ENCODE measurements around the gene HNRNPA2B1. TPM values are rescaled to one million over a fixed set of nuclear protein-coding genes. Genes with fewer than 3 reads are reported as not detected.

Gene HNRNPA2B1
- total RNA-seq, result 100 to 1,000 TPM; 206 to 296 (median 285) TPM

GRCh38 chr7:26200444-26201246, at the start of gene HNRNPA2B1:
Gene HNRNPA2B1, minus strand, starts transcription at chr7:26200746. Its CDS starts 169 bp downstream, at chr7:26200577.
- ATAC-seq (ENCODE audit: low FRiP score), result peak; percentile 90
- no peak for TF ChIP-seq CTCF (IDR thresholded peaks at IDR 0.05)
- peak; percentile 85 for DNase-seq (ENCODE audit: low spot score)

DNA sequence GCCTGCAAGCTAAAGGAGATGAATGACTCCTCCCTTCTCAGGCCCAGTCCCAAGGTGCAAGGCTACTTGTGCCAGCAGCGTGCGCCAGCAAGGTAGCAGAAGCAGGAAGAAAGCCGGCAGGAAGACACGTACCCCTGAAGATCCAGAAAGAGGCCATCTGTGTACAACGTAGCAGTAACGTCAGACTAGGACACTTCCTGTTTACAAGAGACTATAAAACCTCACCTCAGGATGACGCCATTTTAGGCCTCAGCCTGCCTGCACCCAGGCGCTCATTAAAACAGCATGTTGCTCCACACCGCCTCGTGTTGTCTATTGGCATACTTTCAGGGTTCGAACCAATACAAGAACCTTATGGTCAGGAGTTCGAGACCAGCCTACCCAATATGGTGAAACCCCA, 49.7 kb upstream of the HNRNPA2B1 start:
- DNase-seq (ENCODE audit: low spot score) (no peak), ATAC-seq (ENCODE audit: low FRiP score) (no peak)
- TF ChIP-seq CTCF (IDR thresholded peaks at IDR 0.05), result no peak

DNA sequence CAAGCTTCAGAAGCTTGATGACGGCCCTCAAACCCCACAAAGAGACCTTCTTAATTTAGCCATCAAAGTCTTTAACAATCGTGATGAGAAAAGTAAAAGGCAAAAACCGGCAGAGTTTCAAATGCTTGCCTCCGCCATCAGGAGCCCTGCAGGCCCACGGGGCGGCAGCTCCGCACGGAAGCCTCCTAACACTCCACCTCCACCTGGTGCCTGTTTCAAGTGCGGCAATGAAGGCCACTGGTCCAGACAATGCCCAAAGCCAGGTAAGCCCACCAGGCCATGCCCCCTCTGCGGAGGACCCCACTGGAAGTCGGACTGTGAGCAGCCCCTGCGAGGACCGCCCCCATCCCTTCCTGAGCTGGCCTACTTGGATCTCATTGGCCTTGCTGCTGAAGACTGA, 44.6 kb upstream of the HNRNPA2B1 start:
- TF ChIP-seq CTCF (IDR thresholded peaks at IDR 0.05), result no peak
- ATAC-seq (ENCODE audit: low FRiP score) (no peak), DNase-seq (ENCODE audit: low spot score) (no peak)

DNA sequence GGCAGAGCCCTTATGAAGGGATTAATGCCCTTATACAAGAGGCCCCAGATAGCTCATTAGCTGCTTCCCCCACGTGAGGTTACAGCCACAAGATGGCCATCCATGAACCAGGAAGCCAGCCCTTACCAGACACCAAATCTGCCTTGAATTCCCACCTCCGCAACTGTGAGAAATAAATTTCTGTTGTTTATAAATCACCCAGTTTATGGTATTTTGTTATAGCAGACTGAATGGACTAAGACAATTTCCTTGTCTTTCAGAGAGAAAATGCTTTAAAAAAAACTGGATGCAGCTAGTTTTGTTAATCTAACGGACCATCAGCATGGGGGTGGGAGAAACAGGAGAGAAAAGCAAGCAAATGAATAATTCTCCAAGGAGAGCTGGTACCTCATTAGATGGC, 37.5 kb upstream of the HNRNPA2B1 start:
- TF ChIP-seq CTCF (IDR thresholded peaks at IDR 0.05), result no peak
- no peak for ATAC-seq (ENCODE audit: low FRiP score)
- DNase-seq (ENCODE audit: low spot score), result no peak

GRCh38 chr7:26237035-26237807, 36.7 kb upstream of the HNRNPA2B1 start:
- DNase-seq (ENCODE audit: low spot score), result no peak
- TF ChIP-seq CTCF (IDR thresholded peaks at IDR 0.05), result no peak
- no peak for ATAC-seq (ENCODE audit: low FRiP score)

DNA sequence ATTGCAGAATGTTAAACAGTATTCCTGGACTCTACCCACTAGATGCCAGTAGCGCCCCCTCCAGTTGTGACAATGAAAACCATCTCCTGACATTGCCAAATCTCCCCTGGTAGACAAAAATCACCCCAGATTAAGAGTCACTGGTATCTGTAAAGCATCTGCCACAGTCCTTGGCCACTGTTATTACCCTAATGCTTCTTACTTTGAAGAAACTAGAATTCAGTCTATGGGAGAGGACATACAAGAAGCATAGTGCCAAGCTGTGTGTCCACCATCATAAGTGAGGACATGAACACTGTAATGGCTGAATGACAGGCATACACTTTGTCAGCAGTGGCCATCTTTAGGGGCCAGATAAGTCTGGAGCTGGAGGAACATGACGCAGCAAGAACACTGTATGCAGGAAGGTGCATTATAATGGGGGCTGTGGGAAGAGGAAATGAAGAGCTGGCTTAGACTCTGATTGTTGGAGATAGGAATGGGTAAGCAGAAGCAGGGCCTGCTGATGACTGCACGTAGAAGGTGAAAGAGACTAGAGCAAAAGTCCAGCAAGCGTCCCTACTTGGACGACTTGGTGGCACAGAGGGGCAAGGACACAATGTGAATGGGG, 33.5 kb upstream of the HNRNPA2B1 start:
- TF ChIP-seq CTCF (IDR thresholded peaks at IDR 0.05), result no peak
- ATAC-seq (ENCODE audit: low FRiP score) (no peak), DNase-seq (ENCODE audit: low spot score) (no peak)
